HepG2 (cell line): ENCODE measurements around the gene STK32C.

ENCODE experiments used
- GABPB1 ChIP-seq: IDR thresholded peaks from 2 replicates; pipeline ENCODE4 v1.6.1; 2016; ENCODE audit warnings: mild to moderate bottlenecking, missing genetic modification reagents, moderate library complexity, missing compliant biosample characterization
- MAFF ChIP-seq: IDR thresholded peaks from 2 replicates; pipeline ENCODE4 v1.6.1; 2011; ENCODE audit warnings: low read depth, low read length, improper control_type of control experiment
- MLXIP ChIP-seq: sonication (generic); formaldehyde crosslinking; IDR thresholded peaks from 2 replicates; pipeline ENCODE4 v1.9.0; 2021; ENCODE audit warnings: missing genetic modification reagents, borderline replicate concordance
- NFRKB ChIP-seq: fragments of 450-650 bp; IDR thresholded peaks from 2 replicates; pipeline ENCODE4 v1.6.1; 2017
- NR3C1 ChIP-seq: sonication (generic); formaldehyde crosslinking; IDR thresholded peaks from 2 replicates; pipeline ENCODE4 v1.4.0; 2020; ENCODE audit warnings: missing genetic modification reagents
- POLR2A ChIP-seq, 2 experiments: IDR thresholded peaks; 2 replicates each; pipeline ENCODE4 v1.6.1; 2011; ENCODE audit warnings: low read depth in 2 of 2, low read length in 2 of 2, mild to moderate bottlenecking in 1 of 2, moderate library complexity in 1 of 2; ENCODE audit not compliant: insufficient read depth in 1 of 2
- RFX5 ChIP-seq: IDR thresholded peaks from 2 replicates; pipeline ENCODE4 v1.6.1; 2011; ENCODE audit warnings: low read depth, low read length, improper control_type of control experiment
- RXRA ChIP-seq: sonication (generic); formaldehyde crosslinking; IDR thresholded peaks from 2 replicates; pipeline ENCODE4 v1.5.1; 2020; ENCODE audit warnings: missing genetic modification reagents
- SPEN ChIP-seq: sonication (generic); formaldehyde crosslinking; IDR thresholded peaks from 2 replicates; pipeline ENCODE4 v1.5.1; 2020; ENCODE audit warnings: low read depth, mild to moderate bottlenecking, missing genetic modification reagents
- ZNF543 ChIP-seq: sonication (generic); formaldehyde crosslinking; IDR thresholded peaks from 2 replicates; pipeline ENCODE4 v1.4.0; 2020; ENCODE audit warnings: mild to moderate bottlenecking, missing genetic modification reagents
- ZNF816 ChIP-seq: sonication (generic); formaldehyde crosslinking; IDR thresholded peaks from 2 replicates; pipeline ENCODE4 v1.8.0; 2022; ENCODE audit warnings: missing genetic modification reagents, mild to moderate bottlenecking, borderline replicate concordance
- TF ChIP-seq, protein P1 (sequence below): sonication (generic); formaldehyde crosslinking; IDR thresholded peaks from 2 replicates; pipeline ENCODE4 v1.5.0; 2020; ENCODE audit warnings: mild to moderate bottlenecking, missing genetic modification reagents, moderate library complexity
- TF ChIP-seq, protein P2 (sequence below): sonication (generic); formaldehyde crosslinking; IDR thresholded peaks from 2 replicates; pipeline ENCODE4 v1.4.0; 2020; ENCODE audit warnings: mild to moderate bottlenecking, missing genetic modification reagents

DNA sequence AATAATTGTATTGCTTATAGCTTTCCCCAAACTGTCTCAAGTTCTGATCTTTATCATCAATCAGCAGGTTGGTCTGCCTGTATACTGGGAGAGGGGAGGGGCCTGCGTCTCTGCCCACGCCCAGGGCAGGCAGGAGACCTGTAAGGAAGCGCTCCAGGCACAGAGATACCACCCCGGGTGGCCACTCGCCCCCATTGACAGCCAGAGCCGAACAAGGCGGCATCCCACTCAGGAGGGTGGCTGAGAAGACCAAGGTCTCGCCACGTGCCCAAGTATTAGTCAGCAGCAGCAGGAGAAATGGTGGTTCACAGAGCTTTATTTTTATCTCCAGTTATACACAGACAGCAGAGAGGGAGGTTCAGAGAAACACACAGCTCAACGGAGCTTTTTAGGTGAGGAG is 7.2 kb downstream of the STK32C start:
- TF ChIP-seq, protein P1, sequence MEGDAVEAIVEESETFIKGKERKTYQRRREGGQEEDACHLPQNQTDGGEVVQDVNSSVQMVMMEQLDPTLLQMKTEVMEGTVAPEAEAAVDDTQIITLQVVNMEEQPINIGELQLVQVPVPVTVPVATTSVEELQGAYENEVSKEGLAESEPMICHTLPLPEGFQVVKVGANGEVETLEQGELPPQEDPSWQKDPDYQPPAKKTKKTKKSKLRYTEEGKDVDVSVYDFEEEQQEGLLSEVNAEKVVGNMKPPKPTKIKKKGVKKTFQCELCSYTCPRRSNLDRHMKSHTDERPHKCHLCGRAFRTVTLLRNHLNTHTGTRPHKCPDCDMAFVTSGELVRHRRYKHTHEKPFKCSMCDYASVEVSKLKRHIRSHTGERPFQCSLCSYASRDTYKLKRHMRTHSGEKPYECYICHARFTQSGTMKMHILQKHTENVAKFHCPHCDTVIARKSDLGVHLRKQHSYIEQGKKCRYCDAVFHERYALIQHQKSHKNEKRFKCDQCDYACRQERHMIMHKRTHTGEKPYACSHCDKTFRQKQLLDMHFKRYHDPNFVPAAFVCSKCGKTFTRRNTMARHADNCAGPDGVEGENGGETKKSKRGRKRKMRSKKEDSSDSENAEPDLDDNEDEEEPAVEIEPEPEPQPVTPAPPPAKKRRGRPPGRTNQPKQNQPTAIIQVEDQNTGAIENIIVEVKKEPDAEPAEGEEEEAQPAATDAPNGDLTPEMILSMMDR: no peak
- TF ChIP-seq RFX5 (no peak), NR3C1 (CRISPR knock-in tag) (no peak), ZNF543 (no peak), RXRA (CRISPR knock-in tag) (no peak), POLR2A (IDR thresholded peaks at IDR 0.05; ENCODE audit: insufficient read depth in 1 of 2, low read depth in 2 of 2, low read length in 2 of 2) (no peak), MLXIP (CRISPR knock-in tag) (no peak), SPEN (CRISPR knock-in tag) (no peak), ZNF816 (CRISPR knock-in tag) (no peak), NFRKB (no peak), GABPB1 (CRISPR knock-in tag) (no peak), MAFF (no peak)
- TF ChIP-seq, protein P2, sequence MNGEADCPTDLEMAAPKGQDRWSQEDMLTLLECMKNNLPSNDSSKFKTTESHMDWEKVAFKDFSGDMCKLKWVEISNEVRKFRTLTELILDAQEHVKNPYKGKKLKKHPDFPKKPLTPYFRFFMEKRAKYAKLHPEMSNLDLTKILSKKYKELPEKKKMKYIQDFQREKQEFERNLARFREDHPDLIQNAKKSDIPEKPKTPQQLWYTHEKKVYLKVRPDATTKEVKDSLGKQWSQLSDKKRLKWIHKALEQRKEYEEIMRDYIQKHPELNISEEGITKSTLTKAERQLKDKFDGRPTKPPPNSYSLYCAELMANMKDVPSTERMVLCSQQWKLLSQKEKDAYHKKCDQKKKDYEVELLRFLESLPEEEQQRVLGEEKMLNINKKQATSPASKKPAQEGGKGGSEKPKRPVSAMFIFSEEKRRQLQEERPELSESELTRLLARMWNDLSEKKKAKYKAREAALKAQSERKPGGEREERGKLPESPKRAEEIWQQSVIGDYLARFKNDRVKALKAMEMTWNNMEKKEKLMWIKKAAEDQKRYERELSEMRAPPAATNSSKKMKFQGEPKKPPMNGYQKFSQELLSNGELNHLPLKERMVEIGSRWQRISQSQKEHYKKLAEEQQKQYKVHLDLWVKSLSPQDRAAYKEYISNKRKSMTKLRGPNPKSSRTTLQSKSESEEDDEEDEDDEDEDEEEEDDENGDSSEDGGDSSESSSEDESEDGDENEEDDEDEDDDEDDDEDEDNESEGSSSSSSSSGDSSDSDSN (CRISPR knock-in tag): no peak
